NCI-H1417 treated with DMSO at 0.1 percent for 48 hours (cell line): ENCODE results near the gene MIER2.
"Not testable (repeated sequence)": the region's sequence is repeated elsewhere in the genome, so short reads cannot be mapped to it uniquely, and the experiment has no call there.

ENCODE experiments used
- DNase-seq: peaks from one replicate; lab custom pipeline; 2025; lab: John Stamatoyannopoulos, UW

Gene MIER2

GRCh38 chr19:344625-345319 is at the start of gene MIER2:
Gene MIER2, minus strand, starts transcription at chr19:344796. Its CDS starts 14 bp downstream, at chr19:344782.
- DNase-seq = peak; percentile 55

- DNase-seq = not testable (repeated sequence)
Measured at GRCh38 chr19:393560-393959, 49.0 kb upstream of the MIER2 start.

GRCh38 chr19:392375-392970 is 47.9 kb upstream of the MIER2 start:
- DNase-seq = peak; percentile 64

- DNase-seq = no peak
Measured at GRCh38 chr19:391726-392374, 47.3 kb upstream of the MIER2 start.

GRCh38 chr19:391207-391557 is 46.6 kb upstream of the MIER2 start:
- no peak for DNase-seq

GRCh38 chr19:390386-391206 is 46.0 kb upstream of the MIER2 start:
- DNase-seq = no peak

- no peak for DNase-seq
Measured at GRCh38 chr19:389935-390289, 45.3 kb upstream of the MIER2 start.

GRCh38 chr19:389255-389934 is 44.8 kb upstream of the MIER2 start:
- DNase-seq = no peak

GRCh38 chr19:388691-389090 is 44.1 kb upstream of the MIER2 start:
- no peak for DNase-seq

GRCh38 chr19:387777-388176 is 43.2 kb upstream of the MIER2 start:
- DNase-seq = no peak

GRCh38 chr19:386632-387301 is 42.2 kb upstream of the MIER2 start:
- not testable (repeated sequence) for DNase-seq

GRCh38 chr19:386189-386588 is 41.6 kb upstream of the MIER2 start:
- not testable (repeated sequence) for DNase-seq

GRCh38 chr19:384799-385169 is 40.2 kb upstream of the MIER2 start:
- no peak for DNase-seq

GRCh38 chr19:383922-384798 is 39.6 kb upstream of the MIER2 start:
- no peak for DNase-seq

- DNase-seq = no peak
Measured at GRCh38 chr19:383040-383439, 38.4 kb upstream of the MIER2 start.

- not testable (repeated sequence) for DNase-seq
Measured at GRCh38 chr19:382578-382977, 38.0 kb upstream of the MIER2 start.

- DNase-seq = not testable (repeated sequence)
Measured at GRCh38 chr19:381901-382300, 37.3 kb upstream of the MIER2 start.

GRCh38 chr19:380618-381219 is 36.1 kb upstream of the MIER2 start:
- not testable (repeated sequence) for DNase-seq

- DNase-seq = no peak
Measured at GRCh38 chr19:379796-380195, 35.2 kb upstream of the MIER2 start.

- no peak for DNase-seq
Measured at GRCh38 chr19:378706-379105, 34.1 kb upstream of the MIER2 start.
